HepG2 (cell line): ENCODE data around the gene ANKRD6. TPM values are rescaled to one million over a fixed set of nuclear protein-coding genes. Genes with fewer than 3 reads are reported as not detected.

Experiments
- ATAC-seq: fragments of 200-7000 bp; cut with Tn5 transposase; 3 replicates; pipeline ENCODE4 v1.9.1; 2020; ENCODE audit warnings: mild to moderate bottlenecking, moderate library complexity
- BruUV-seq: library from RNA; stranded (reverse); fragments of 400-500 nt; replicated peaks from 2 replicates; lab custom pipeline; 2021; lab: Mats Ljungman, UMichigan
- CTCF ChIA-PET: fragments of 300-600 bp; formaldehyde crosslinking; extraction: SDS; loops from one replicate; lab custom pipeline; 2021; ENCODE audit warnings: low total read pairs, inconsistent platforms, low intra/inter-chr PET ratio; lab: Yijun Ruan, JAX
- POLR2A ChIA-PET: fragments of 350-600 bp; sonication (Branson Sonifier 250); formaldehyde crosslinking; loops from one replicate; lab custom pipeline; 2020; ENCODE audit warnings: antibody characterized with exemption, inconsistent platforms; lab: Yijun Ruan, JAX
- DNase-seq: peaks from one replicate; pipeline ENCODE4 v3.0.0-alpha.2; 2015; ENCODE audit warnings: low spot score
- FAIRE-seq: peaks from 3 replicates; lab custom pipeline; 2011; peaks lifted over from hg19 to GRCh38; lab: Jason Lieb, UNC
- H2AFZ ChIP-seq: one replicate; pipeline ENCODE4 v1.6.1; 2011; ENCODE audit warnings: low read length, inconsistent platforms
- H3K27ac ChIP-seq: fragments of 300-600 bp; 3 replicates; pipeline ENCODE4 v1.8.0; 2011; ENCODE audit warnings: mixed run types, mild to moderate bottlenecking, mixed read lengths, low read length, inconsistent platforms; ENCODE audit not compliant: insufficient read depth; ENCODE audit errors: extremely low read length
- H3K27me3 ChIP-seq, 2 experiments: fragments of 200-600 bp in 1 of 2; 2 replicates in 1 of 2; 3 replicates in 1 of 2; pipeline versions ENCODE4 v1.6.0 to v1.8.0; 2011; ENCODE audit warnings: low read length in 2 of 2, mild to moderate bottlenecking in 2 of 2, moderate library complexity in 2 of 2, inconsistent platforms in 1 of 2; ENCODE audit not compliant: insufficient read depth in 2 of 2, control insufficient read depth in 1 of 2
- H3K36me3 ChIP-seq, 2 experiments: fragments of 200-600 bp in 1 of 2; replicated peaks in 1 of 2; 2 replicates in 1 of 2; 3 replicates in 1 of 2; pipeline versions ENCODE4 v1.5.1 to v1.8.0; 2011; ENCODE audit warnings: low read length in 2 of 2, inconsistent platforms in 1 of 2; ENCODE audit not compliant: insufficient read depth in 2 of 2, control insufficient read depth in 1 of 2
- H3K4me1 ChIP-seq: 2 replicates; pipeline ENCODE4 v1.5.1; 2012; ENCODE audit warnings: low read length, inconsistent platforms; ENCODE audit not compliant: insufficient read depth
- H3K4me2 ChIP-seq: 2 replicates; pipeline ENCODE4 v1.6.0; 2011; ENCODE audit warnings: low read depth, low read length, inconsistent platforms
- H3K4me3 ChIP-seq, 3 experiments: fragments of 200-600 bp in 1 of 3; sonication (generic), shearing (Covaris generic) in 1 of 3; replicated peaks in 1 of 3; 2 replicates each; pipeline ENCODE4 v1.5.1; 2011 to 2016; ENCODE audit warnings: low read length in 3 of 3, inconsistent platforms in 2 of 3, low read depth in 2 of 3, mild to moderate bottlenecking in 2 of 3, control low read depth in 1 of 3, mixed read lengths in 1 of 3; ENCODE audit not compliant: insufficient read depth in 1 of 3
- H3K79me2 ChIP-seq: one replicate; pipeline ENCODE4 v1.6.1; 2011; ENCODE audit warnings: low read length, inconsistent platforms; ENCODE audit not compliant: insufficient read depth
- H3K9ac ChIP-seq: 2 replicates; pipeline ENCODE4 v1.6.0; 2011; ENCODE audit warnings: mild to moderate bottlenecking, low read depth, low read length, inconsistent platforms; ENCODE audit not compliant: insufficient read depth
- H3K9me3 ChIP-seq: 2 replicates; pipeline ENCODE4 v1.5.1; 2012; ENCODE audit warnings: mild to moderate bottlenecking, low read length
- H4K20me1 ChIP-seq: 2 replicates; pipeline ENCODE4 v1.6.0; 2011; ENCODE audit warnings: inconsistent platforms, mild to moderate bottlenecking, low read length, moderate library complexity; ENCODE audit not compliant: insufficient read depth
- AHR ChIP-seq: IDR thresholded peaks from 2 replicates; pipeline ENCODE4 v1.6.1; 2018; ENCODE audit warnings: missing genetic modification reagents, missing compliant biosample characterization
- ARHGAP35 ChIP-seq: sonication (generic); formaldehyde crosslinking; IDR thresholded peaks from 2 replicates; pipeline ENCODE4 v1.9.0; 2022; ENCODE audit warnings: mild to moderate bottlenecking, inconsistent platforms, moderate library complexity, missing genetic modification reagents, borderline replicate concordance
- ARNT ChIP-seq: fragments of 450-650 bp; IDR thresholded peaks from 2 replicates; pipeline ENCODE4 v1.6.1; 2017
- NPAS2 ChIP-seq: sonication (generic); formaldehyde crosslinking; IDR thresholded peaks from 2 replicates; pipeline ENCODE4 v1.8.0; 2022; ENCODE audit warnings: mild to moderate bottlenecking, missing genetic modification reagents, borderline replicate concordance
- SALL2 ChIP-seq: sonication (generic); formaldehyde crosslinking; IDR thresholded peaks from 2 replicates; pipeline ENCODE4 v1.8.1; 2023; ENCODE audit warnings: mild to moderate bottlenecking, missing genetic modification reagents, inconsistent platforms
- SRSF1 ChIP-seq: fragments of 200-400 bp; formaldehyde crosslinking; optimal IDR thresholded peaks from 2 replicates; pipeline ENCODE3; 2017; ENCODE audit warnings: mild to moderate bottlenecking, low read depth, low read length, moderate library complexity
- ZNF343 ChIP-seq: sonication (generic); formaldehyde crosslinking; IDR thresholded peaks from 2 replicates; pipeline ENCODE4 v1.4.0; 2020; ENCODE audit warnings: mild to moderate bottlenecking, missing genetic modification reagents
- ZNF543 ChIP-seq: sonication (generic); formaldehyde crosslinking; IDR thresholded peaks from 2 replicates; pipeline ENCODE4 v1.4.0; 2020; ENCODE audit warnings: mild to moderate bottlenecking, missing genetic modification reagents
- ZSCAN22 ChIP-seq: sonication (generic); formaldehyde crosslinking; IDR thresholded peaks from 2 replicates; pipeline ENCODE4 v1.4.0; 2020; ENCODE audit warnings: mild to moderate bottlenecking, missing genetic modification reagents
- WGBS: methylation state at CpG from one replicate; pipeline ENCODE4 v1.1.6; 2017; ENCODE audit warnings: low lambda C conversion rate; 5-methylcytosine and 5-hydroxymethylcytosine counted together
- in situ Hi-C: cut with HindIII; loops from 2 replicates; pipeline ENCODE4 v1.10.0; 2017; ENCODE audit warnings: low pct_unique_long_range_greater_than_20kb; ENCODE audit not compliant: extremely low pct_ligation_motif_present
- intact Hi-C: fragments of 100-400 bp; cut with micrococcal nuclease; formaldehyde crosslinking; loops from one replicate; pipeline ENCODE4 v1.10.0; 2022; ENCODE audit not compliant: unreplicated experiment
- polyA plus RNA-seq, 8 experiments: library from polyadenylated mRNA; depleted of rRNA in 3 of 8; stranded (reverse) in 7 of 8; unstranded in 1 of 8; fragments of >200 nt; fragmentation: Illumina TruSeq in 4 of 8; extraction: Trizol in 4 of 8; gene quantifications; 2 replicates each; pipeline versions ENCODE4 v1.2.1 to v1.2.3, GENCODE V29; 2011 to 2016; ENCODE audit warnings: low read depth in 4 of 8, missing spikeins in 1 of 8, mixed read lengths in 1 of 8; ENCODE audit not compliant: insufficient read depth in 1 of 8
- total RNA-seq, 5 experiments: library from RNA; depleted of rRNA; stranded (reverse); fragments of >200 nt; fragmentation: Illumina TruSeq; extraction: Trizol; gene quantifications; 2 replicates each; pipeline ENCODE4 v1.2.3, GENCODE V29; 2016; ENCODE audit warnings: low read depth in 1 of 5
- TF ChIP-seq, protein P1 (sequence below): sonication (generic); formaldehyde crosslinking; IDR thresholded peaks from 2 replicates; pipeline ENCODE4 v1.4.0; 2020; ENCODE audit warnings: missing genetic modification reagents
- TF ChIP-seq, protein P2 (sequence below): fragments of 450-650 bp; IDR thresholded peaks from 2 replicates; pipeline ENCODE4 v1.6.1; 2017
- TF ChIP-seq, protein P3 (sequence below): sonication (generic); formaldehyde crosslinking; IDR thresholded peaks from 2 replicates; pipeline ENCODE4 v1.9.0; 2021; ENCODE audit warnings: missing genetic modification reagents, mild to moderate bottlenecking, borderline replicate concordance
- TF ChIP-seq, protein P4 (sequence below): sonication (generic); formaldehyde crosslinking; IDR thresholded peaks from 2 replicates; pipeline ENCODE4 v1.5.0; 2020; ENCODE audit warnings: mild to moderate bottlenecking, missing genetic modification reagents
- TF ChIP-seq, protein P5 (sequence below): IDR thresholded peaks from 2 replicates; pipeline ENCODE4 v1.6.1; 2018; ENCODE audit warnings: missing genetic modification reagents, mild to moderate bottlenecking, missing compliant biosample characterization
- TF ChIP-seq, protein P6 (sequence below): IDR thresholded peaks from 2 replicates; pipeline ENCODE4 v1.6.1; 2016; ENCODE audit warnings: low read depth, borderline replicate concordance

Gene ANKRD6
- total and polyA plus RNA-seq, 2 of the 13 experiments (the other 11 are each of a cell fraction or from before 2014, with no cell fraction given): 0.18 to 0.36 TPM

DNA sequence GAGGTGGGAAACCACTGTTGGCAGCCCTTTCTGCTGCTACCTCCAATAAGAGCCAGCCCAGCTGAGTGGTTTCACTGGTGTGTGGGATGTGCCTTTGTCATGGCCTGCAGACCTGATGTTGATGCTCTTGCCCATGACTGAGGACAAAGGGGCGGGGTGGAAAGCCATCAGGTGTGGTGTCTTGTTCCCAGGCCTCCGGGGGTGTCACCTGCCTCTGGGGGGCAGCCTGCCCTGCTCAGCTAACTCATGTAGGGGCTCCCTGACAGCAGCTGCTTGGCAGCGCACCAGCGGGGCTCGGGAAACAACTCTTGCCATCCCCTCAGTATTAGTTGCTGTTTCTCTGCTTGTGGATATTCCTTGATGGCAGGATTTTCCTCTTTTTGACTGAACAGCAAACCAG, 114.3 kb downstream of the ANKRD6 start (continued):
- TF ChIP-seq, protein P1, sequence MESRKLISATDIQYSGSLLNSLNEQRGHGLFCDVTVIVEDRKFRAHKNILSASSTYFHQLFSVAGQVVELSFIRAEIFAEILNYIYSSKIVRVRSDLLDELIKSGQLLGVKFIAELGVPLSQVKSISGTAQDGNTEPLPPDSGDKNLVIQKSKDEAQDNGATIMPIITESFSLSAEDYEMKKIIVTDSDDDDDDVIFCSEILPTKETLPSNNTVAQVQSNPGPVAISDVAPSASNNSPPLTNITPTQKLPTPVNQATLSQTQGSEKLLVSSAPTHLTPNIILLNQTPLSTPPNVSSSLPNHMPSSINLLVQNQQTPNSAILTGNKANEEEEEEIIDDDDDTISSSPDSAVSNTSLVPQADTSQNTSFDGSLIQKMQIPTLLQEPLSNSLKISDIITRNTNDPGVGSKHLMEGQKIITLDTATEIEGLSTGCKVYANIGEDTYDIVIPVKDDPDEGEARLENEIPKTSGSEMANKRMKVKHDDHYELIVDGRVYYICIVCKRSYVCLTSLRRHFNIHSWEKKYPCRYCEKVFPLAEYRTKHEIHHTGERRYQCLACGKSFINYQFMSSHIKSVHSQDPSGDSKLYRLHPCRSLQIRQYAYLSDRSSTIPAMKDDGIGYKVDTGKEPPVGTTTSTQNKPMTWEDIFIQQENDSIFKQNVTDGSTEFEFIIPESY (CRISPR knock-in tag): no peak

DNA sequence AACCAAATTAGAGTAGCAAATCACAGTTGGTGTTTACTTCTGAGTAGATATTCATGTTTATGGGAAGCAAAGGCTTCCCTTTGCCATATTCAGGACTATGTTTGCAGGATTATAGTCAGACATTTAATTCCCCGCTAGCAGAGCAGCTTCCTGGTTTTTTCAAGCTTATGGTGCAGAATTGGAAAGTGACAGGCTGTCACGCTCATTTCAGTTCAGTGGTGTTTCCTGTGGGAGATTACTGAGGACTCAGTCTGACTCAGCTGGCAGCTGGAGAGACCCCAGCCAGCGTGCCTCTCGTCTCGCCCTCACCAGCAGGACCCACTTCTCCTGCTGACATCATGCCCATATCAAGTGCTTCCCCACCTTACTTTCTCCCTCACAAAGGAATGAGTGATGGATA, 120.5 kb downstream of the ANKRD6 start:
- WGBS: 29% methylated on average over 5 of the region's 5 CpGs
- Histone ChIP-seq H3K27ac (no peak overlapping the region), H3K27me3 (no peaks in the 10 kb centered on the region), H3K36me3 (no peaks in the 10 kb centered on the region), H3K9ac (no peak overlapping the region), H3K9me3 (no peaks in the 10 kb centered on the region), H3K79me2 (no peaks in the 10 kb centered on the region), H3K4me1 (no peaks in the 10 kb centered on the region), H4K20me1 (no peaks in the 10 kb centered on the region), H3K4me2 (no peak overlapping the region), H2AFZ (no peak overlapping the region), H3K4me3 (no peak overlapping the region)
- no peak for ATAC-seq
- in situ Hi-C loops: no loop called here
- ChIA-PET CTCF (no interaction called here), POLR2A (no interaction called here)
- BruUV-seq: no TSS peak
- no peak for FAIRE-seq
- intact Hi-C loops: no loop called here
- no peak for DNase-seq
- TF ChIP-seq, protein P2, sequence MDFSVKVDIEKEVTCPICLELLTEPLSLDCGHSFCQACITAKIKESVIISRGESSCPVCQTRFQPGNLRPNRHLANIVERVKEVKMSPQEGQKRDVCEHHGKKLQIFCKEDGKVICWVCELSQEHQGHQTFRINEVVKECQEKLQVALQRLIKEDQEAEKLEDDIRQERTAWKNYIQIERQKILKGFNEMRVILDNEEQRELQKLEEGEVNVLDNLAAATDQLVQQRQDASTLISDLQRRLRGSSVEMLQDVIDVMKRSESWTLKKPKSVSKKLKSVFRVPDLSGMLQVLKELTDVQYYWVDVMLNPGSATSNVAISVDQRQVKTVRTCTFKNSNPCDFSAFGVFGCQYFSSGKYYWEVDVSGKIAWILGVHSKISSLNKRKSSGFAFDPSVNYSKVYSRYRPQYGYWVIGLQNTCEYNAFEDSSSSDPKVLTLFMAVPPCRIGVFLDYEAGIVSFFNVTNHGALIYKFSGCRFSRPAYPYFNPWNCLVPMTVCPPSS: no peak
- TF ChIP-seq, protein P3, sequence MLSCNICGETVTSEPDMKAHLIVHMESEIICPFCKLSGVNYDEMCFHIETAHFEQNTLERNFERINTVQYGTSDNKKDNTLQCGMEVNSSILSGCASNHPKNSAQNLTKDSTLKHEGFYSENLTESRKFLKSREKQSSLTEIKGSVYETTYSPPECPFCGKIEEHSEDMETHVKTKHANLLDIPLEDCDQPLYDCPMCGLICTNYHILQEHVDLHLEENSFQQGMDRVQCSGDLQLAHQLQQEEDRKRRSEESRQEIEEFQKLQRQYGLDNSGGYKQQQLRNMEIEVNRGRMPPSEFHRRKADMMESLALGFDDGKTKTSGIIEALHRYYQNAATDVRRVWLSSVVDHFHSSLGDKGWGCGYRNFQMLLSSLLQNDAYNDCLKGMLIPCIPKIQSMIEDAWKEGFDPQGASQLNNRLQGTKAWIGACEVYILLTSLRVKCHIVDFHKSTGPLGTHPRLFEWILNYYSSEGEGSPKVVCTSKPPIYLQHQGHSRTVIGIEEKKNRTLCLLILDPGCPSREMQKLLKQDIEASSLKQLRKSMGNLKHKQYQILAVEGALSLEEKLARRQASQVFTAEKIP: no peak
- TF ChIP-seq ZNF543 (CRISPR knock-in tag): no peak
- TF ChIP-seq ARHGAP35: no peak
- TF ChIP-seq AHR (CRISPR knock-in tag): no peak
- no peak for TF ChIP-seq ZNF343
- no peak for TF ChIP-seq SALL2
- TF ChIP-seq ARNT: no peak
- no peak for TF ChIP-seq SRSF1
- TF ChIP-seq, protein P4, sequence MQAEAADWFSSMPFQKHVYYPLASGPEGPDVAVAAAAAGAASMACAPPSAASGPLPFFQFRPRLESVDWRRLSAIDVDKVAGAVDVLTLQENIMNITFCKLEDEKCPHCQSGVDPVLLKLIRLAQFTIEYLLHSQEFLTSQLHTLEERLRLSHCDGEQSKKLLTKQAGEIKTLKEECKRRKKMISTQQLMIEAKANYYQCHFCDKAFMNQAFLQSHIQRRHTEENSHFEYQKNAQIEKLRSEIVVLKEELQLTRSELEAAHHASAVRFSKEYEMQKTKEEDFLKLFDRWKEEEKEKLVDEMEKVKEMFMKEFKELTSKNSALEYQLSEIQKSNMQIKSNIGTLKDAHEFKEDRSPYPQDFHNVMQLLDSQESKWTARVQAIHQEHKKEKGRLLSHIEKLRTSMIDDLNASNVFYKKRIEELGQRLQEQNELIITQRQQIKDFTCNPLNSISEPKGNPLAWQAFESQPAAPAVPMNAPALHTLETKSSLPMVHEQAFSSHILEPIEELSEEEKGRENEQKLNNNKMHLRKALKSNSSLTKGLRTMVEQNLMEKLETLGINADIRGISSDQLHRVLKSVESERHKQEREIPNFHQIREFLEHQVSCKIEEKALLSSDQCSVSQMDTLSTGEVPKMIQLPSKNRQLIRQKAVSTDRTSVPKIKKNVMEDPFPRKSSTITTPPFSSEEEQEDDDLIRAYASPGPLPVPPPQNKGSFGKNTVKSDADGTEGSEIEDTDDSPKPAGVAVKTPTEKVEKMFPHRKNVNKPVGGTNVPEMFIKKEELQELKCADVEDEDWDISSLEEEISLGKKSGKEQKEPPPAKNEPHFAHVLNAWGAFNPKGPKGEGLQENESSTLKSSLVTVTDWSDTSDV (CRISPR knock-in tag): no peak
- TF ChIP-seq, protein P5, sequence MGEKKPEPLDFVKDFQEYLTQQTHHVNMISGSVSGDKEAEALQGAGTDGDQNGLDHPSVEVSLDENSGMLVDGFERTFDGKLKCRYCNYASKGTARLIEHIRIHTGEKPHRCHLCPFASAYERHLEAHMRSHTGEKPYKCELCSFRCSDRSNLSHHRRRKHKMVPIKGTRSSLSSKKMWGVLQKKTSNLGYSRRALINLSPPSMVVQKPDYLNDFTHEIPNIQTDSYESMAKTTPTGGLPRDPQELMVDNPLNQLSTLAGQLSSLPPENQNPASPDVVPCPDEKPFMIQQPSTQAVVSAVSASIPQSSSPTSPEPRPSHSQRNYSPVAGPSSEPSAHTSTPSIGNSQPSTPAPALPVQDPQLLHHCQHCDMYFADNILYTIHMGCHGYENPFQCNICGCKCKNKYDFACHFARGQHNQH: no peak
- TF ChIP-seq ZSCAN22 (CRISPR knock-in tag): no peak
- TF ChIP-seq, protein P6, sequence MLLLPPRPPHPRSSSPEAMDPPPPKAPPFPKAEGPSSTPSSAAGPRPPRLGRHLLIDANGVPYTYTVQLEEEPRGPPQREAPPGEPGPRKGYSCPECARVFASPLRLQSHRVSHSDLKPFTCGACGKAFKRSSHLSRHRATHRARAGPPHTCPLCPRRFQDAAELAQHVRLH: no peak
- TF ChIP-seq NPAS2 (CRISPR knock-in tag): no peak
